Peyer's patch (tissue), 4 donors: ENCODE measurements around the gene CEMIP2.

ENCODE experiments used
- CTCF ChIP-seq, 6 experiments: fragments of 450-650 bp in 4 of 6; fragments of 200-600 bp in 2 of 6; sonication (generic) in 1 of 6; IDR thresholded peaks; one replicate each; pipeline ENCODE4 v1.5.1; 2017 to 2019; ENCODE audit warnings: antibody characterized with exemption in 6 of 6, mild to moderate bottlenecking in 3 of 6, moderate library complexity in 1 of 6
- POLR2A ChIP-seq, 2 donors: fragments of 450-650 bp; IDR thresholded peaks; one replicate each; pipeline ENCODE4 v1.5.1; 2017; ENCODE audit warnings: antibody characterized with exemption in 2 of 2, mild to moderate bottlenecking in 2 of 2, moderate library complexity in 2 of 2

- TF ChIP-seq POLR2A (IDR thresholded peaks at IDR 0.05) (no peak), CTCF (IDR thresholded peaks at IDR 0.05) (no peak)
Measured at GRCh38 chr9:71675857-71676165, 92.5 kb downstream of the CEMIP2 start.
